ENCODE data around the gene IGF2BP3.

The IGF2BP3 gene

DNA sequence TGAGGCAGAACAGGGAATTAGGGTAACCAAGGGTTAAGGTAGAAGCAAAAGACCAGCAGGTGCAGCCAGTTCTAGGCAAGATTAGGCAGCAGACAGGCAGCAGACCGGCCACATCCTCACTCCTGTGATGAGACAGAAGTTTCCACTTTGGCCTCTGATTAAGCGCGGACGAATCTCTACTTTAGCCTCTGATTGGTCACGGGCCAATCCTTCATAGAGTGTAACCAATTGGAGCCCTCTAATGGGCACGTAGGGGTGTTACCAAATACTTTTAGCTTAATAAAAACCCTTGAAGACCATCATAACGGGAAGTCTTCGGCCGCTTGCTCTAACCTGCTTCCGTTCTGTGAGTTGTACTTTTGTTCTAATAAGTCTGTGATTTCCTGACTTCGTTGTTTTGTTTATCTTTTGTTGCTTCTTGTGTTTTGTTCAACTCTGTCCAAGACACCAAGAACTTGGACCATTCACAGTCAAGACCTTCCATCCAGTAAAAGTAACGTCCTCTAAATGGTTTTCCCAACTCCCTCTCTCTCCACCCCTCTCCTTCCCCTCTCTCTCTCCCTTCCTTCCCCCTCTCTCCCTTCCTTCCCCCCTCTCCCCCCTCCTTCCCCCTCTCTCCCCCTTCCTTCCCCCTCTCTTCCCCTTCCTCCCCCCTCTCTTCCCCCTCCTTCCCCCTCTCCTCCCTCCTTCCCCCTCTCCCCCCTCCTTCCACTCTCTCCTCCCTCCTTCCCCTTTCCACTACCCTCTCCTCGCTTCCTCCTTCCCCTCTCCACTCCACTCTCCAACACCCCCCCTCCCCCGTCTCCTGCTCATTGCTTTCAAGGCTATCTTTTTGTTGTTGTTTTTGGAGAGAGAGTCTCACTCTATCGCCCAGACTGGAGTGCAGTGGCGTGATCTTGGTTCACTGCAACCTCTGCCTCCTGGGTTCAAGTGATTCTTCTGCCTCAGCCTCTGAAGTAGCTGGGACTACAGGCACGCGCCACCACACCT is 184.3 kb downstream of the IGF2BP3 start:
- H3K4me3 ChIP-seq (ENCODE audit: low read length): no peak overlapping the region
- no peak for DNase-seq (ENCODE audit: low read depth, low spot score)

DNA sequence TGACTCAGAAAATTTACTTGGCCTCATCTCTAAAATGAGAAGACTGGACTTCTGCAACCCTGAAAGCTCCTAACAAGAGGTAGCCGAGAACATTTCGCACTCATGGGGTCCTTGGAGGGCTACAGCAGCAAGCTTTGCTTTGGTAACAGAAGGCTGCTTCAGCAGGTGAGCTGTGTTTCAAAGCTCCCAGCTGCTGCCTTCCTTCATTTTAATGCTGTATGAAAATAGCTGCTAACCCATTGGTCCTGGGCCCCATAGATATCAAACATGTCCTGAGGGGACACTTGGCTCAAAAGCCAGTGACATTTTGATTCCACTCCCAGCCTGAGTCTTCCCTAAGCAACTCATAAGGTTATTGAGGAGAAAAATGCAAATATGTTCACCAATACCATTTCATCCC is 185.4 kb downstream of the IGF2BP3 start:
- DNase-seq (ENCODE audit: low read depth, low spot score): no peak
- H3K4me3 ChIP-seq (ENCODE audit: low read length): no peak overlapping the region

DNA sequence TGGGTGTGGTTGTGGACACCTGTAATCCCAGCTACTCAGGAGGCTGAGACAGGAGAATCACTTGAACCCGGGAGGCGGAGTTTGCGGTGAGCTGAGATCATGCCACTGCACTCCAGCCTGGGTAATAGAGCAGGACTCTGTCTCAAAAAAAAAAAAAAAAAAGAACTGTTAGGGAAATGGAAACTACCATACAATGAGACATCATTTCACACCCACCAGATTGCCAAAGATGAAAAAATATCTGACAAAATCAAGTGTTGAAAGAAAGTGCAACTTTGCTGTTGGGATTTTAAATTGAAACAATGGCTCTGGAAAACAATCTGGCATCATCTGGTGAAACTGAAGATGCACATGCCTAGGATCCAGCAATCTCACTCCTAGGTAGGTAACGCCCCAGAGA is 187.2 kb downstream of the IGF2BP3 start:
- DNase-seq (ENCODE audit: low read depth, low spot score): no peak

DNA sequence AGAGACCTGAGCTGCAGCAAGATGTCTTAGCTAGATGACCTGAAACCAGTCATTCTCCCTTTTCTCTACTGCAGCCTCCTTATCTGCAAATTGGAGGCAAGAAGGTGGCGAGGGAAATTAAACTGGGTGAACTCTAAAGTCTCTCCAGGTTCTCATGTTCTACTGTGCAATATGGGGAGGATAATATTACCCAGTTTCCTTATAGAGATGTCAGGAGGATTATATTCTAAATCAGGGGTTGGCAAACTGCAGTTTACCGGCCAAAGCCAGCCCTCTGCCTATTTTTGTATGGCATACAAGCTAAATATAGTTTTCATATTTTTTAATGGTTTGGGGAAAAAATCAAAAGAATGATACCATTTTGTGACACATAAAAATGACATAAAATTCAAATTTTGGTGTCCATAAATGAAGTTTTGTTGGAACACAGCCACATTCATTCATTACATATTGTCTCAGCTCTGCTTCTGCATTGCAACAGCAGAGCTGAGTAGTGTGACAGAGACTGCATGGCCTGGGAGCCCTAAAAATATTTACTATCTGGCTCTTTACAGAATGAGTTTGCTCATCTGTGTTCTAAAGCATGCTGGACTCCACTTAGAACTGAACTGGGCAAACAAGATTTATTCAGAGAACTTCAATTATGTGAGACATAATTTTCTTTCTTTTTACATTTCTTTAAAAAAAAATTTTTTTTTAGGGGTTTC is 190.3 kb downstream of the IGF2BP3 start:
- no peak overlapping the region for H3K4me3 ChIP-seq (ENCODE audit: low read length)
- DNase-seq (ENCODE audit: low read depth, low spot score): no peak

More for the DNA sequence above, 187.2 kb downstream of the IGF2BP3 start:
- H3K4me3 ChIP-seq (ENCODE audit: low read length): no peak overlapping the region

DNA sequence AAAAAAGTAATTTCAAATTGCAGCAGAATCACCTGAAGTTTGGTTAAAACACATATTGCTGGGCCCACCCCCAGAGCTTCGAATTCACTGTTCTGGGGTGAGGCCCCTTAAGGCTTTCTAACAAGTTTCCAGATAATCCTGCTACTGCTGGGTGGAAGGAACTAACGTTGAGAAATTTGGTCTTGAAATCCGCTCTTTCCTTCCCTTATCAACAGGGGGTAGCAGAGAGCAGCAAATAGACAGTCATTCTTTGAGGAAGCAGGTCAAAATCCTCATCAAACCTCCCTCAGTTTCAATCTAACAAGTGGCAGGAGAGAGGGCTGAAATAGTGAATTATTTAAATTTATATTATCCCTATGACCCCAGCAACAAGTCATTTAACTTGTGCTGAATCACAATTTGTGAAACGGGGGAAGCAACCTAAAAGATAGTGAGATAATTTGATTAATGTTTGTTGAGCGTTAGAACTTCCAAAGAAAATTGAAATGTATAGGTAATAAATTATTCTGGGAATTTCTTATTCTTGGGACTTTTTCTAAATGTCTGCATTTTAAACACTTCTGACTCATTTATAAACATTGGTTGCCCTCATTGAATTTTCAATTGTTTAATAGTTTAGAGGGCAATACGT is 192.8 kb downstream of the IGF2BP3 start:
- peak; percentile 76 for DNase-seq (ENCODE audit: low read depth, low spot score)
- H3K4me3 ChIP-seq (ENCODE audit: low read length): no peak overlapping the region

DNA sequence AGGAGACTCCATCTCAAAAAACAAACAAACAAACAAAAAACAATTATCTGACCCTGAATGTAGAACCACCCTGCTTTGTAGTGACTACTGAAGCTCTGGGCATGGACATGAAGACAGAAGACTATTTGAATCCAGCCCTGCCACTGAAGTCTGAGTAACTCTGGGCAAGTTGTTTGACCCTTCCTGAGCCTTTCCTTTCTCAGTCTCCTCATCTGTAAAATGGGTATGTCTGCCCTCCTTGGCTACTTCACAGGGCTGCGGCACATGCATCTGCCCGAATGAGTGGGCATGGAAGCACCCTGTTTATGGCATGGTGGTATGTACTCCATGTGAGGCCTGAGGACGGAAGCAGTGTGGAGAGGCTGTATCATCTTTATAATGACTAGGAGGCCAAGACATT is 193.3 kb downstream of the IGF2BP3 start:
- H3K4me3 ChIP-seq (ENCODE audit: low read length): no peak overlapping the region
- DNase-seq (ENCODE audit: low read depth, low spot score): no peak

DNA sequence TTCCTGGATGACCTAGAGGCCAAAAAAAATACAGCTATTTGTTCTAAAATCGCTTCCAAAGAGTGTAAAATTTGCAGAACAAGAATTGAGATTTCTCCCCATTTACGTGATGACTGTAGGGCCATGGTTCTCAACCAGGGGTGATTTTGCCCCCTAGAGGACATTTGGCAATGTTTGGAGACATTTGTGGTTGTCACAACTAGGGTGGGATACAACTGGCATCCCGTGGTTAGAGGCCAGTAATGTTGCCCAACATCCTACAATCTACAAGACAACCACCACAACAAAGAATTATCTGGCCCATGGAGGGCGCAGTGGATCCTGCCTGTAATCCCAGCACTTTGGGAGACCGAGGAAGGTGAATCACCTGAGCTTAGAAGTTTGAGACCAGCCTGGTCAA is 193.9 kb downstream of the IGF2BP3 start:
- H3K4me3 ChIP-seq (ENCODE audit: low read length): no peak overlapping the region
- DNase-seq (ENCODE audit: low read depth, low spot score): peak; percentile 78

DNA sequence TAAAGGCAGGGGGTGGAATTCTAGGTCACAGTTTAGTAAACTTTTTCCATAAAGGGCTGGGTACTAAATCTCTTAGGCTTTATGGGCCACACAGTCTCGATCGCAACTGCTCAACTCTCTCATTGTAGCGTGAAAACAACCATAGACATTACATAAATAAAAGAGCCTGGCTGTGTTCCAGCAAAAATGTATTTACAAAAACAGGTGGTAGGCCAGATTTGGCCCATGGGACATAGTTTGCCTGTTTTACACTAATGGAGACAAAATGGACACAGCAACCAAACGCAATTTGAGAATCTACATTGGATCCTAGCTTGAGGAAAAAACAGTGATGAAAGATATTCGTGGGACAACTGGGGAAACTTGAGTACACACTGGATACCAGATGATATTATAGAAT is 194.4 kb downstream of the IGF2BP3 start:
- no peak for DNase-seq (ENCODE audit: low read depth, low spot score)
- no peak overlapping the region for H3K4me3 ChIP-seq (ENCODE audit: low read length)

DNA sequence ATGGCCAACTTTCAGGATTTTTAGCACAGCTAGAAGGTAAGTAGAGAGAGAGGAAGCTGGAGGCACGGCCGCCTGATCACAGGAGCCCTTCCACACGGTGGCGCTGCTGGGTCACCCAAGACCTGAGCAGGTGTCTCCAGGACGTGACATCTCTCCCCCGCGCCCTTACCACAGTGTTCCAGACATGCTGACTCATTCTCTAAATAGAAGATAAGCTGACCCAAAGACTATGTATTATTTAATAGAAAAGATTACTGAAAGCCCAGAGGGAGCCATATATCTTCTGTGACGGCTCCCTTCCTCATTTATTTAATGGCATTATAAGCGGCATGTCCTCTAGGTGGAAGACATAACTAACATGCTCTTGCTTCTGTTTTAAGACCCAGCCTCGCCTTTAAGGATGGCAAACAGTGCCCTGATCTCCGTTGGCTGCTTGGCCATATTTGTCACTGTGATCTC is 197.1 kb downstream of the IGF2BP3 start:
- H3K4me3 ChIP-seq (ENCODE audit: low read length): peak overlapping the region; percentile 52
- DNase-seq (ENCODE audit: low read depth, low spot score): peak; percentile 89

DNA sequence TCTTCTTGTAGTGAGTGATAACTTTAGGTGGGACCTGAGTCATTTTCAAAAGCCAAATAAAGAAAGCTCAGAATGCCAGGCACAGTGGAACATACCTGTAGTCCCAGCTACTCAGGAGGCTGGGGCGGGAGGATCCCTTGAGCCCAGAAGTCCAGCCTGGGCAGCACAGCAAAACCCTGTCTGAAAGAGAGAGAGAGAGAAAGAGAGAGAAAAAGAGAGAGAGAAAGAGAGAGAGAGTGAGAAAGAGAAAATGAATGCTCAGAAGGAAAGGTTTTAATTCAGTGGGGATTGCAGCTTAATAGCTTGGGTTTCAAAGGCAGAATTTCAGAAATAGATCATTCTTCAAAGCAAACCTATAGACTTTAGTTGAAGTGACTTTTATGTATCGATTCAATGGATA is 198.0 kb downstream of the IGF2BP3 start:
- no peak for DNase-seq (ENCODE audit: low read depth, low spot score)
- no peak overlapping the region for H3K4me3 ChIP-seq (ENCODE audit: low read length)

DNA sequence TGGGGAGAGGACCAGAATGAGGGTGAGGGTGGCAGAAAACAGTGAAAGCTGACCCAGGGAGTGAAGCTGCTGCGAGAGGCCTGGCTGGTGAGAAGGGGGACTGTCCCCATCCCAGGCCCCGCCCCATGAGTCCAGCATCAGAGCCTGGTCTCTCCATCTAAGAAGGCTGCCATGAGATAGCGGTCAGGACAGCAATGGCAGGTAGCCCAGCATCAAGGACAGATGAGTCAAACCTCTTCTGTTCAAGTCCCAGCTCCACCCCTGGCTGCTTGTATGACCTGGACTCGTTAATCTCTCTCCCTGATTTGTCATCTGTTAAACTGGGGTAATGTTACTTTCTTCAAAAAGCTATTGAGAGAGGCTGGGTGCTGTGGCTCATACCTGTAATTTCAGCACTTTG is 201.5 kb downstream of the IGF2BP3 start:
- no peak overlapping the region for H3K4me3 ChIP-seq (ENCODE audit: low read length)
- DNase-seq (ENCODE audit: low read depth, low spot score): no peak

DNA sequence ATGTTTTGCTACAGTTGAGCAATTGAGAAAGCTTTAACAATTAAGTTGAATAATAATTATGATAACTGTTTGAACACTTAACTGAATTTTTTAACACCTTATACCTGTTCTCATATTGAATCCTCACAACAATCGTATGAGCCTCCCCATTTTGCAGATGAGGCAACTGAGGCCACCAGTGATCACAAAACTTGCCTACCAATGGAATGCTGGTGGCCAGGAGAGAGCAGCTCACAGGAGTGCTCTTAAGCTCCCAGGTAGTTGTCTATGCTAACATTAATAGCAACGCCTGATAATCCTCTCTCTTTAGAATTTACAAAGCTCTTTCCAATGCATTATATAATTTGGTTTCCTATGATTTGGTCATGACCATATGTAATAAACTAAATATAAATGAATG is 202.1 kb downstream of the IGF2BP3 start:
- H3K4me3 ChIP-seq (ENCODE audit: low read length): no peak overlapping the region
- no peak for DNase-seq (ENCODE audit: low read depth, low spot score)

DNA sequence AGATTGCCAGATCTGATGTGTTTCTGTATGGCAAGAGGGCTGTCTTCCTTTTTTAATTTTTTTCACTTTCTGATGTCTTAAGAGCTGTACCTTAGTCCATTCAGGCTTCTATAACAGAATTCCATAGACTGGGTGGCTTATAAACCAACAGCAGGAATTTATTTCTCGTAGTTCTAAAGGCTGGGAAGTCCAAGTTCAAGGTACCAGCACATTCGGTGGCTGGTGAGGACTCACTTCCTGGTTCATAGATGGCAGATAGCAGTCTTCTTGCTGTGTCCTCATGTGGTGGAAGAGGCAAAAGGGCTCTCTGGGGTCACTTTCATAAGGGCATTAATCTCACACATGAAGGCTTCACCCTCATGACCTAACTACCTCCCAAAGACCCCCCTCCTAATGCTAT is 202.9 kb downstream of the IGF2BP3 start:
- no peak for DNase-seq (ENCODE audit: low read depth, low spot score)
- H3K4me3 ChIP-seq (ENCODE audit: low read length): no peak overlapping the region

DNA sequence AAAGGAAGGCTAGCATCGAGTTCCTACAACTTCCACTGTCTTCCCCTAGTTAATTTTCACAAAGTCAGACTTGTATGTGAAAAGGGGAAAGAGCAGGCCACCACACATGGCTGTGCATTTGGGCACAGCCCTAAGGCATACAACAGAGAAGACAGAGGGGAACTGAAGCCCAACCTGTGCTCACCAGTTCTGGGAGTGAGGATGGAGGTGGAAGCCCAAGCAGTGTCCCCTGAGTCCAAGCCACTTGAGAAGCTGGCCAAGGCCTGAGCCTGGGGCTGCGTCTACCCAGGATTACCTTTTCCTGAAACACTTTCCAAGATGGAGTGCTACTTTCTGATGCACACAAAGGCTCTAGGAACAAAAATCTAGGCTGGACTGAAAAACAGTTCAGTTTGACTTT is 203.4 kb downstream of the IGF2BP3 start:
- no peak overlapping the region for H3K4me3 ChIP-seq (ENCODE audit: low read length)
- no peak for DNase-seq (ENCODE audit: low read depth, low spot score)

DNA sequence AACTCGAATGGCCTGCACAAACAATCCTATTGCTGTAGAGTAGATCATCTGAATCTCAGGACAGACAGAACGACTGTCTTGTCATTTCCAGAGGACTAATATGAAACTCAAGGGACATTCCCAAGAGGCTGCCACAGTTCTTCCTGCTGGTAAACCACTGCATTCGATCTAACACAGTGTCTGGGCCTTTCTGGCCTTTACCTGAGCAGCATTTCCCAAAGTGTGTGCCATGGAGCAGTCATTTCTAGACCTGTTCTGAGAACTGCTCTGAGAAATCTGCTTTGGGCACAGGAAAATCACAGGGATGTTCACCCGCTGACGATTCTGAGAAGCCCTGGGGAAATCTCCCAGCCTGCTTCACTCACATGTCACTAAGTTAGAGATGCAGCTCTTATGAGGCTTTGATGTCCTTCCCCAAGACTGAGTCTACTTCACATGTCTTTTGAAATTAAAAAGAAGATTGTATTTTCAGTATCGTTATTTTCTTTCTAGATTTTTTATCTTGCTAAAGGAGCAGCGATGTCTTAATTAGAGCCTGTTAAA is 205.3 kb downstream of the IGF2BP3 start:
- no peak for DNase-seq (ENCODE audit: low read depth, low spot score)
- H3K4me3 ChIP-seq (ENCODE audit: low read length): no peak overlapping the region

DNA sequence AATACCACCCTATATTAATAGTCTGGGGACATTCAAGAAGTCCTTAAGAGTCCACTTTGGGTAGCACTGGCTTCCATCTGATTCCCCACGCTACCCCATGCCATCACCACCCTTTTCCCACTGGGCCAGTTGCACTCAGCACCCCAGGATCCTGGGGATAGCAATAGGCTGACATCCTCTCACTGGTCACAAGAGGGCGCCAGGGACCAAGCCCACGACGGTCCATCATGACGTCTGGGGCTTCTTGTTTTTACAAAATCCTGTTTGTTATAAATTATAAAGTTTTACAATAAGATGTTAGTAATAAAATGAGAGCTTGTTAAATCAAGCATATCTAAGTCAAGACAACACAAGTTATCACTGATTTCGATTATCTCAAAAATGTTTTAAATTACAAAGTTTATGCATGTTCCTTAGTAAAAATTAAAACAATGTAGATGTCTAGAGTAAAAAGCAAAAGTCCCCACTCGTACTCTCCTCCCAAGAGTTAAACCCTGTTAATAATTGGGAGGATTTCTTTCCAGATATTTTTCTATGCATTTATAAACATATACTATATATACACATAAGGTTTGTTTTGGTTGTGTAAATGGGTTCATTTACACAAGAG is 208.3 kb downstream of the IGF2BP3 start:
- no peak overlapping the region for H3K4me3 ChIP-seq (ENCODE audit: low read length)
- DNase-seq (ENCODE audit: low read depth, low spot score): peak; percentile 49

DNA sequence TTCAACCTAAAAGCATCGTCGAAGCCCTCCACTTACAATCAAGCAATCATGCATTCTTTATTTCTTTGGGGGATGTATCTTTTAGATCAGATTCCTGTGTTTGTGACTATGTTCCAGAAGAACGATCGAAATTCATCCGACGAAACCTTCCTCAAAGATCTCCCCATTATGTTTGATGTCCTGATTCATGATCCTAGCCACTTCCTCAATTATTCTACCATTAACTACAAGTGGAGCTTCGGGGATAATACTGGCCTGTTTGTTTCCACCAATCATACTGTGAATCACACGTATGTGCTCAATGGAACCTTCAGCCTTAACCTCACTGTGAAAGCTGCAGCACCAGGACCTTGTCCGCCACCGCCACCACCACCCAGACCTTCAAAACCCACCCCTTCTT is 209.9 kb downstream of the IGF2BP3 start:
- no peak for DNase-seq (ENCODE audit: low read depth, low spot score)
- H3K4me3 ChIP-seq (ENCODE audit: low read length): no peak overlapping the region
